Stimulated activated naive B cell treated with anti-CD40 and anti-IgM and Interleukin-4, amounts not matched to agents 10 μg/mL and 1 μg/mL and 100 μg/mL, for 72 hours (primary cell): ENCODE results near the gene COL5A2.

Experiments
- ATAC-seq, 2 donors: fragments of 150-1000 bp; cut with Tn5 transposase; replicated peaks; 2 replicates each; pipeline ENCODE4 v1.10.0; 2021; ENCODE audit warnings: moderate library complexity in 1 of 2
- DNase-seq: peaks from one replicate; pipeline ENCODE4 v3.0.0; 2021
- H3K27ac Mint-ChIP-seq: one replicate; pipeline ENCODE4 v1.8.0; 2022; ENCODE audit warnings: mild to moderate bottlenecking, mixed read lengths
- H3K27me3 Mint-ChIP-seq, 2 donors: one replicate each; pipeline ENCODE4 v1.8.0; 2022; ENCODE audit warnings: mixed read lengths in 2 of 2
- H3K36me3 Mint-ChIP-seq, 2 donors: one replicate each; pipeline ENCODE4 v1.8.0; 2022; ENCODE audit warnings: mixed read lengths in 2 of 2, mild to moderate bottlenecking in 1 of 2
- H3K4me1 Mint-ChIP-seq, 2 donors: one replicate each; pipeline ENCODE4 v1.8.0; 2022; ENCODE audit warnings: mixed read lengths in 2 of 2, mild to moderate bottlenecking in 1 of 2
- H3K4me3 Mint-ChIP-seq, 2 donors: one replicate each; pipeline ENCODE4 v1.8.0; 2022; ENCODE audit warnings: mild to moderate bottlenecking in 2 of 2, mixed read lengths in 2 of 2, moderate library complexity in 1 of 2
- H3K9me3 Mint-ChIP-seq, 2 donors: one replicate each; pipeline ENCODE4 v1.8.0; 2022; ENCODE audit warnings: mixed read lengths in 2 of 2, mild to moderate bottlenecking in 1 of 2

Gene COL5A2

DNA sequence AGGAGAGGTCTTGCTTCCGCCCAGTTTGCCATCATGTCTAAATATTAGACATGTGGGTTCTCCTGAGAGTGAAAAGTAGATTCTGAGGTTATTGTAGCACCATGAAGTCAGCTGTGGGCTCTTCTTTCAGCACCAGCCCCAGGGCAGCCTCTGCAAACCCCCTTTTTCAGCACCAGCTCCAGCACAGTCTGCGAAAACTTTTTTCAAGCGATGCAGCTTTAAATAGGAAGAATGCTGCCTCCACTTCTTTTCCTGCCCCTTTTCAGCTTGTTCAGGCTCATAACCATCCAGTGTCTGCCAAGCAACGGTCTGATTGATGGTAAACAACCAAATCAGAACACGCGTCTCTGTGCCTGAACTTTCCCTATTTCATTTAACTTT, at the start of gene COL5A2:
TSS of gene COL5A2 (minus strand) at position 192 of the 381 bp plus-strand sequence. CDS start at position 35, 157 bp downstream.
- H3K4me1 Mint-ChIP-seq, result no peaks in the 10 kb centered on the region
- no peak within 1 kb of the TSS for H3K27ac Mint-ChIP-seq
- DNase-seq, result no peak
- H3K4me3 Mint-ChIP-seq, result no peak within 1 kb of the TSS
- no peaks in the 10 kb centered on the region for H3K36me3 Mint-ChIP-seq
- no peak for ATAC-seq
- H3K9me3 Mint-ChIP-seq, result no peaks in the 10 kb centered on the region
- peaks cover 9 to 10% of the 10 kb centered on the region in 2 donors for H3K27me3 Mint-ChIP-seq

DNA sequence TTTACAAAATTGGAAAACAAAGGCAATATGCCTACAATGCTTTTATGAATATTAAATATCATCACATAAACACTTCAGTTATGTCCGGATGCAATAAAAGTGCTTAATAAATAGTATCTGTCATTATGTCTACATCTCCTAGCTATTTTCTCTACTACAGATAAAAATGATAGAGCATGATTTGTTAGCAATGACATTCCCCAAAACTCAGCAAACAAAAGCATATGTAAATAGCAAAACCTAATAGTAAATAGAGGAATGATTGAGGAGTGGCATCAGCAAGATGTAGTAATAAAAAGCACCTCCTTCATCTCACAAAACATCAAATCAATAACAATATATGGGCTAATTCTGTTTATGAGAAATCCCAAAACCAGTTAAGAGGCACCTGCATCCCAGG, 46.5 kb upstream of the COL5A2 start:
- Mint-ChIP-seq H3K27me3 (peaks cover 0 to 7% of the 10 kb centered on the region in 2 donors), H3K9me3 (no peaks in the 10 kb centered on the region), H3K27ac (no peak overlapping the region), H3K4me1 (no peaks in the 10 kb centered on the region), H3K36me3 (no peaks in the 10 kb centered on the region), H3K4me3 (no peak overlapping the region)
- ATAC-seq (no peak), DNase-seq (no peak)

DNA sequence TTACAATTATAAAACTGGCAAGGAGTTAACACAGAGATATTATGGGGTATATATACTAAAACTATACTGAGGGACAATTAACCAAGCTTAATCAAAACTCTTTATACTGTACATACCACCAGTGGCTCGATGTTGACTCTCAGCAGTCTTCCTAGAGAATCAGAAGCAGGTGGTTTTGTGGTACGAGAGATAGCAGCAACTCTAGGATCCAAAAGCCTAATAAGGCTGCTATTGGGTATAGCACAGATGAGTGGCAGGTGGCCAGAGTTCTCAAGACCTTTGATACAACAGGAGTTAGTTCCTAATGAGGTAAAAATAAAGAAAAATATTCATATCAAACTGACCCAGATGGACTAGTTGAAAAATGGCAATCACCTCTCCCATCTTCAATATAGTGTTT, 45.5 kb upstream of the COL5A2 start:
- no peaks in the 10 kb centered on the region for H3K4me1 Mint-ChIP-seq
- no peaks in the 10 kb centered on the region for H3K9me3 Mint-ChIP-seq
- no peak for ATAC-seq
- H3K27me3 Mint-ChIP-seq, result peaks cover 0 to 7% of the 10 kb centered on the region in 2 donors
- no peaks in the 10 kb centered on the region for H3K36me3 Mint-ChIP-seq
- no peak for DNase-seq
- no peak overlapping the region for H3K4me3 Mint-ChIP-seq
- H3K27ac Mint-ChIP-seq, result no peak overlapping the region

DNA sequence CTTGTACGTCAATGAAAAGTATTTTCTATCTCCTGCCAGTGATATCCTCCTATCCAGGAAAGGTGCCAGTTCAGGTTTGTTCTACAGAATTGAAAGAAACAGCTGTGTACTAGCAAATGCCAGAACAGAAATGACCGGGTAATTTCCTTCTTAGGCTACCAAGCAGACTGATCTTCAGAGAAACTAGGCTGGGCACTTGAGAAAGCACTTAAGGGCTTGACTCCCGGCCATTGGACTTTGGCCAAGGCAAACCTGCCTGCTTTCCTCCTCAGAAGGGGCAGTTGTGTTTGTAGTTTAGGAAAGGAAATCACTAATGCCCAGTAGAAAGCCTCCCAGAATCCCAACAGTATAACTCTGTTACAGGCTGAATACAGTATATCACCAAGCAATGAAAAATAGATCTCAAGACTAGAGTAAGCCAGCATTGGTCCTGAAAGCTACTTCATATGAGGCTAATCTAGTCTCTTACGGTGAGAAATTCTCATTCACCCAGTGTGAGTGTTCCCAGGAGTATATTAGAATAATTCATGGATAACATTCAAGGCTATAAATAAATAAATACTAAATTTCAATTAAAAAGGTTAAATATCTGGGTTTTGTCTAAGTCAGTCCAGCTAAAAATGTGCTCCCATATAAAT, 43.0 kb upstream of the COL5A2 start:
- no peaks in the 10 kb centered on the region for H3K36me3 Mint-ChIP-seq
- H3K4me3 Mint-ChIP-seq, result no peak overlapping the region
- no peak for DNase-seq
- H3K27ac Mint-ChIP-seq, result no peak overlapping the region
- H3K9me3 Mint-ChIP-seq, result no peaks in the 10 kb centered on the region
- H3K27me3 Mint-ChIP-seq, result no peaks in the 10 kb centered on the region
- H3K4me1 Mint-ChIP-seq, result no peaks in the 10 kb centered on the region
- ATAC-seq, result no peak

DNA sequence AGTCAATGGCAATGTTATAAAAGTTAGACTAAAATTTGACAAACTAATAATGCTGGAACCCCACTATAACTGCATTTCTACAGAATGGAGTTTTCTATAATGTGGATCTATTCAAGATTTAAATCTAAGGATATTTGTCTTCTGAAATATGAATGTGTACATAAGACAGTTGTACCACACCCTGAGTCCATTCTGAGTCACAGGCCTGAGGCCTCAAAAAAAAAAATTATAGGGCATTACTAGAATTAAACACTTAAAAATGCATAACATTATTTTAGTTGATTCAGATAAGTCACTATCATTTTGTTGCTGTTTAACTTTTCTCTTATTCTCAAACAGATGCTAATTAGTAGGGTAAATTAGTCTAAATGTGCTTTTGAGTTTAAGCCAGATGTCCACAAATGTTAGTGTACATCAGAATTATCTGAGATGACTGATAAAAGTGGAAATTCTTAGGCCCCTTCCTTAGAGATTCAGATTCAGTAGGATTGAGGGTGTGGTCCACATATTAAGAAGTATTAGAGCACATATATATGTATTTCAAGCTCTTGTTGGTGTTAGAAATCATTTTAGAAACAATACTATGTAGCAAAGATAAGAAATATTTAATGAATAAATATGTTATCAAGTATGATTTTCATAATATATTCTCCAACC, 42.4 kb upstream of the COL5A2 start:
- H3K4me3 Mint-ChIP-seq, result no peak overlapping the region
- no peaks in the 10 kb centered on the region for H3K36me3 Mint-ChIP-seq
- no peak overlapping the region for H3K27ac Mint-ChIP-seq
- no peaks in the 10 kb centered on the region for H3K9me3 Mint-ChIP-seq
- no peaks in the 10 kb centered on the region for H3K27me3 Mint-ChIP-seq
- ATAC-seq (no peak), DNase-seq (no peak)
- H3K4me1 Mint-ChIP-seq, result no peaks in the 10 kb centered on the region

DNA sequence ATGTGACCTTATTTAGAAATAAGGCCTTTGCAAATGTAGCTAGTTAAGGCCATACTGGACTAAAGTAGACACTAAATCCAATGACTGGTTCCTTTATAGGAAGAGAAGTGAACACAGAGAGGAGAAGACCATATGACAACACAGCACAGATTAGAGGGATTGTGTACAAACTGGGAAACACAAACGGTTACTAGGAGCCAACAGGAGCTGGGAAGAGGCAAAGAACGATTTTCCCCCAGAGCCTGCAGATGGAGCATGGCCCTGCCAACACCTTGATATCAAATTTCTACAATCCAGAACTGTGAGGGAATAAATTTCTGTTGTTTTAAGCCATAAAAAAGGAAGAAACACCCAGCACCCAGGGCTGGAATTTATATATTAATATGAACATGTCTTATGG, 38.7 kb upstream of the COL5A2 start:
- Mint-ChIP-seq H3K36me3 (no peaks in the 10 kb centered on the region), H3K4me3 (no peak overlapping the region), H3K9me3 (no peaks in the 10 kb centered on the region), H3K27ac (no peak overlapping the region), H3K27me3 (no peaks in the 10 kb centered on the region), H3K4me1 (no peaks in the 10 kb centered on the region)
- no peak for DNase-seq
- no peak for ATAC-seq

DNA sequence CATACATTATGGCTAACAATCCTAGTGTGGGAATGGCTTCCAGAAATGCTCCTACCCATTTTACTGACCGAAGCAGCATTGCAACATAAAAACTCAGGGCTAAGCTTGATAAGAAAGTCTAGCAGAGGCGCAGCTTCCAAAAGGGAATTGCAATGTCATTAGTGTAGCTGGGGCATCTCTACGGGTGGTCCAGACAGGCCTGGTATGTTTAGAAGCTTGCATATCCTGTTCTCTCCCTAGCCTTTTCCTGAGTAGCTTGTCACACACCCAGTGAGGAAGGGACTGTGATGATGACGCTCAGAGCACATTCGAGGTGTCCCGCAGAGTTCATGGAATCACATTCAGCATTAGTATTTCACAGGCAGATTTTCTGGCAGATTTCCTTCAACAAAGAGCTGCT, 38.0 kb upstream of the COL5A2 start:
- H3K27me3 Mint-ChIP-seq, result no peaks in the 10 kb centered on the region
- no peaks in the 10 kb centered on the region for H3K36me3 Mint-ChIP-seq
- H3K4me1 Mint-ChIP-seq, result no peaks in the 10 kb centered on the region
- H3K4me3 Mint-ChIP-seq, result no peak overlapping the region
- ATAC-seq, result no peak
- H3K9me3 Mint-ChIP-seq, result no peaks in the 10 kb centered on the region
- no peak for DNase-seq
- no peak overlapping the region for H3K27ac Mint-ChIP-seq

DNA sequence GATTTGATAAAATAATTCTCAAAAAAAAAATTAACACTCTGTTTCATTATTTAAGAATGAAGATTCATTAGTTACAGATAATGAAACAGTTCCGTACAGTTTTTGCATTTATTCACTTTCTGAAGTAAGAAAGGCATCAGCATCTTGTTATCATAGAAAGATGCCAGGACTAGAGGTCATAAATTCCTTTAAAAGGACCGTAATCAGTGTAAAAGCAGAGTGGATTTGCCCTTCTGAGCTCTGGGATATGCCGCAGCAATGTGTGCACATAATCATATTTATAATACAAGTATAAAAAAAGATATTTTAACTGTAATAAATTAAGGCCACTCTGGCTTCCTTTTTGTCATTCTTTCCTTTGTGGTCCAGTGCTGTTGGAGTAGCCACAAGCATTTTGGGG, 37.5 kb upstream of the COL5A2 start:
- H3K4me1 Mint-ChIP-seq, result no peaks in the 10 kb centered on the region
- DNase-seq, result no peak
- no peak for ATAC-seq
- no peak overlapping the region for H3K27ac Mint-ChIP-seq
- no peaks in the 10 kb centered on the region for H3K27me3 Mint-ChIP-seq
- H3K4me3 Mint-ChIP-seq, result no peak overlapping the region
- no peaks in the 10 kb centered on the region for H3K9me3 Mint-ChIP-seq
- H3K36me3 Mint-ChIP-seq, result no peaks in the 10 kb centered on the region

DNA sequence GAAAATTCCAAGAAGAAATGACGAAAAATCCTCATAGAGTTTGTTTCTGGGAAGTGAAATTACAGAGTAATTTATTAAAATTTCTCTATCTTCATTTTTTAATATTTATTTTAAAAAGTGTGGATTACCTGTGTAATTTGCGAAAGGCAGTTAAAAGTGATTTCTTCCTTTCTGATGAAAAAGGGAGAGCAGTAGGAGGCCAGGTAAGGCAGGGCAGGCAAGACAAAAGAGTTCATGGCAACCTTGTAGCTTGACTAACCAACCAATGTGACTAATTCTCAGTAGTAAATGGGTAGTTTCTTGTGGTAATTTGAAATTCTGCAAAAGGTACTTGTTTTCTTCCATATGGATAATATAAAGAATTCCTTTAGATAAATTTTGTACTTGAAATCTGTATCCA, 34.9 kb upstream of the COL5A2 start:
- Mint-ChIP-seq H3K27ac (no peak overlapping the region), H3K27me3 (no peaks in the 10 kb centered on the region), H3K9me3 (no peaks in the 10 kb centered on the region), H3K36me3 (no peaks in the 10 kb centered on the region), H3K4me1 (no peaks in the 10 kb centered on the region), H3K4me3 (no peak overlapping the region)
- DNase-seq (no peak), ATAC-seq (no peak)

DNA sequence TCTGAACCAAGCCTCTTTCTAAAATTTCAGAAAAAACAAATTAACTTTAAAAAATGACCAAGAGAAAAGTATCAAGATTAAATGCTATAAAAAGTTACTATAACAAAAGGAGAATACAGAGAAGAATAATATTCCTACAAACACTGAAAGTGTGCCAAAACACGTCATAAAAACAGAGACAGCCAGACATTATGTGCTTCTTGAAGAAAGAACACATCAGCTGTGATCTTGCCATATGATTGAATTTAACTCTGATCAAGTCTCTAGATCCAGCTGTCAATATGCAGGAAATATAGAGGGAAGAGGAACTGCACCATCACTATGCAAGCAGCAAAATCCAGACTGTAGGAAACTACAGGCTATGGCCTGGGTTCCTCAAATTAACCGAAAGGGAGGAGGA, 33.7 kb upstream of the COL5A2 start:
- Mint-ChIP-seq H3K9me3 (no peaks in the 10 kb centered on the region), H3K27ac (no peak overlapping the region), H3K27me3 (no peaks in the 10 kb centered on the region), H3K4me3 (no peak overlapping the region), H3K4me1 (no peaks in the 10 kb centered on the region), H3K36me3 (no peaks in the 10 kb centered on the region)
- no peak for DNase-seq
- ATAC-seq, result no peak

DNA sequence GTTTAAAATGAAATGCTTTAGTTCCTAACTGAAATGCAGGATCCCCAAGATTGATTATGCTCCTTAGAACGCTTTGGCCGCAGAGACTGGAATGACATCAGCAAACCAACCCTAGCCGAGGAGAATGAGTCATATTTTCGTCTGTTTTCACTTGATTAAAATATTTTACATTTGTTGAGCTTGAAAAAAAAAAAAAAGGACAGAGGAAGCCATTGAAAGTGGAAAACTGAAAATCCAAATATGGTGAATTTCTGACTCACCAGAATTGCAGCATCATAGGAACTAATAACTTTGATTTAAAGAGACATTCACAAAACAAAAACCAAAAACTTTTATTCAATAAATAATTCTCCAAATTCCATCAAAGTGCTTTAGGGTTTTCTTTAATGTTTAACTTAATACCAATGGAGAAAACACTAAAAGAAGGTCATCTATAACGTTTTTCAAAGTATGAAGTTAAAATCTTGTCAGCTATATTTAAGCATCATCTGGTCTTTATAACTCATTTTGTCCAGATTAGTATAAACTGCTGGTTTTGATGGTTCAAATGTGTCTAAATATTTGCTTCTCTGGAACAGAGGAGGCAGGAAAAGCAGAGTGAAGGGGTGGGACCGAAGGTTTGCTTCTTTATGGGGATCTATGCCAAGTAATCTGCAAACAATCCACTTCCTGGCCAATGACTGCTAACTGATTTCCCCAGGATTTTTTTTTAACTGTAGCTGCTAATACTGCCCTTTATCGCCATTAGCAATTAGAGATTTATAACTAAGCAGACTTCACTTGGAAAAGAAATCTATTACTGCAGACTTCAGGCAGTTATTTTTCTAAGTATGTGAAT, 30.9 kb upstream of the COL5A2 start:
- Mint-ChIP-seq H3K36me3 (no peaks in the 10 kb centered on the region), H3K27ac (no peak overlapping the region), H3K4me3 (no peak overlapping the region), H3K4me1 (no peaks in the 10 kb centered on the region), H3K27me3 (no peaks in the 10 kb centered on the region), H3K9me3 (no peaks in the 10 kb centered on the region)
- no peak for ATAC-seq
- DNase-seq, result no peak

DNA sequence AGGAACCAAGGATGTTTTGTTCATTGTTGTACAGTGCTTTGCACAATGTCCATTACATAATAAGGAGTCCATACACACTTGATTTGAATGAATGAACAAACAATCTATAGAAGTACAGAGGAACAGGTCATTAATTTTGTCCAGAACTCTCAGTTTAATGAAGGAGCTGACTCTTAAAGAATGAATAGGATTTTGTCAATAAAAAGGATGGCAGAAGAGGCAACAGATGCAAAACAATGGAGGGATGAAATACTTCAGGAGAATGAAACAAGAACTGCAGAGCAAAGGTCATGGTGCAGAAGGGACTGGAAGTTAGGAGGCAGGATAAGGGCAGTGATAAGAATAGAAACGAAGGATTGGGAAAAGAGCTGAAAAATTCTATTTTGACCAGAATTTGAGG, 28.7 kb upstream of the COL5A2 start:
- H3K36me3 Mint-ChIP-seq, result no peaks in the 10 kb centered on the region
- H3K27me3 Mint-ChIP-seq, result no peaks in the 10 kb centered on the region
- H3K4me1 Mint-ChIP-seq, result no peaks in the 10 kb centered on the region
- no peak for DNase-seq
- no peaks in the 10 kb centered on the region for H3K9me3 Mint-ChIP-seq
- no peak overlapping the region for H3K4me3 Mint-ChIP-seq
- no peak for ATAC-seq
- no peak overlapping the region for H3K27ac Mint-ChIP-seq

DNA sequence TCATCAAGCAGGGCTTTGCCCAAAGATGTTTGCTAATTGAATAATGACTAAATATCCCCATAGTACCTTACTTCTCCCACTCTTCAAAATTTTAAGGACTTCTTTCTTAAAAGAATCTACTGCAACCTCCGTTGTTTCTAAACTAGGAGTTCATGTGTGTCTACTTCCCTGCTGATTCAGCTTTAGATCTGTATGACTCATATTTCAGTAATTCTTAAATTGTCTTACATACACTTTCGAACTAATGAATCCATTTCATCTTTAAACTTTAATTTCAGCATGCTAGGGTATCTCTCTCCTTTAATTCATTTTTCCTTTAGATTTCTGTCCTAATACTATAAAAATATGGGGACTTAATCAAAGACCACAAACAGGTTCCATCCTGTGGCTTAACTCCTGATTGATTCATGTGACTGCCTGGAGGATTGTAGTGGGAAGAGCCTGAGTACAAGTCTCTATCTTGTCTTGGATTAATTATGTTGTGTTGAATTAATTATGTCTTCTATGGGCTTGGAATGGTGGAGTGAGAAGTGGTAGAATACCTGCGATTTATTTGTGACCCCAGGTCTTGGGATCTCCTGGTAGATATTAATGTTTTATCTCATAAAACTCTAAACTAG, 24.9 kb upstream of the COL5A2 start:
- Mint-ChIP-seq H3K4me3 (no peak overlapping the region), H3K36me3 (no peaks in the 10 kb centered on the region), H3K9me3 (no peaks in the 10 kb centered on the region), H3K27me3 (no peaks in the 10 kb centered on the region), H3K27ac (no peak overlapping the region), H3K4me1 (no peaks in the 10 kb centered on the region)
- DNase-seq (no peak), ATAC-seq (no peak)

DNA sequence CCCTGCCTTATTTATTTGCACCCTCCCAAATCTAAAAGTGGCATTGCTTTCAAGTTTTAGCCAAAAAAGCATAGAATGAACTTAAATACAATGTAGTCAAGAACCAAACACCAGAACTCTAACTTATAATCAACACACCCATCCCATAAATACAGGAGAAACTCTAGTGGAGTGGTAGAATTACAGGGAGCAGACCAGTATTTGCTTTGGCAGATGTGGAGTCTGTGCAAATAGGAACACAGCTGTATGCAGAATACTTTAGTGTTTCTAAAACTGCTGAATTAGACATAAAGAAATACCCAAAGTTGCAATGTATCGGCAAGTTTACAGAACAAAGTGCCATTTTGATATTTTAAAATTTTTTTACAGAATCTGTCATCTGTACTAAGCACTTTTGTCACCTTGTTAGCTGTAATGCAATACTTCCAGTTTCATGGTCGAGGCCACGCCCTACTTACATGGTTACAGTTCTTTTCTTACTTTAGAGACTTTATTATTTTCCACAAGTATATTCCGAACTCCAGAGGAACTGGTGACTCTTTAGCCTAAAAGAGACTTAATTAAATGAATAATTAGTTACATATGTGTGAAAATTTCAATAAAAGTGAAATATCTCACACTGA, 23.7 kb upstream of the COL5A2 start:
- Mint-ChIP-seq H3K4me1 (no peaks in the 10 kb centered on the region), H3K4me3 (no peak overlapping the region), H3K9me3 (no peaks in the 10 kb centered on the region), H3K27ac (no peak overlapping the region), H3K36me3 (no peaks in the 10 kb centered on the region), H3K27me3 (no peaks in the 10 kb centered on the region)
- ATAC-seq (no peak), DNase-seq (no peak)
